SK-N-MC (cell line): Measurements from ENCODE around the gene UPK3B.
"Not testable (repeated sequence)": the region's sequence is repeated elsewhere in the genome, so short reads cannot be mapped to it uniquely, and the experiment has no call there.

Experiments
- EZH2 ChIP-seq: fragments of 200-600 bp; sonication (generic); IDR thresholded peaks from one replicate; pipeline ENCODE4 v1.6.1; 2017; ENCODE audit warnings: antibody characterized with exemption
- POLR2AphosphoS5 ChIP-seq: IDR thresholded peaks from 2 replicates; pipeline ENCODE4 v1.6.1; 2012; ENCODE audit warnings: mild to moderate bottlenecking, low read depth, low read length, borderline replicate concordance

- not testable (repeated sequence) for TF ChIP-seq EZH2, POLR2AphosphoS5
Measured at GRCh38 chr7:76506643-76507042, 3.7 kb upstream of the UPK3B start.
